Glomerular visceral epithelial cell (primary cell): ENCODE measurements around the gene GTF2IRD1.
"Not testable (repeated sequence)": the region's sequence is repeated elsewhere in the genome, so short reads cannot be mapped to it uniquely, and the experiment has no call there.

Experiments
- DNase-seq: peaks from one replicate; pipeline ENCODE4 v3.0.0-alpha.2; 2016; ENCODE audit errors: extremely low spot score

GTF2IRD1 gene

GRCh38 chr7:74516214-74516613 is 62.5 kb downstream of the GTF2IRD1 start:
- no peak for DNase-seq

GRCh38 chr7:74518041-74518440 is 64.3 kb downstream of the GTF2IRD1 start:
- no peak for DNase-seq

GRCh38 chr7:74518654-74519053 is 64.9 kb downstream of the GTF2IRD1 start:
- DNase-seq: no peak

- no peak for DNase-seq
Observed at GRCh38 chr7:74519395-74519794, 65.7 kb downstream of the GTF2IRD1 start.

- DNase-seq: no peak
Observed at GRCh38 chr7:74521855-74522254, 68.1 kb downstream of the GTF2IRD1 start.

GRCh38 chr7:74522281-74522905 is 68.7 kb downstream of the GTF2IRD1 start:
- no peak for DNase-seq

- no peak for DNase-seq
Observed at GRCh38 chr7:74523015-74523414, 69.3 kb downstream of the GTF2IRD1 start.

- no peak for DNase-seq
Observed at GRCh38 chr7:74525140-74525539, 71.4 kb downstream of the GTF2IRD1 start.

- no peak for DNase-seq
Observed at GRCh38 chr7:74525881-74526280, 72.2 kb downstream of the GTF2IRD1 start.

- no peak for DNase-seq
Observed at GRCh38 chr7:74526780-74527179, 73.1 kb downstream of the GTF2IRD1 start.

- DNase-seq: no peak
Observed at GRCh38 chr7:74527842-74528241, 74.1 kb downstream of the GTF2IRD1 start.

- not testable (repeated sequence) for DNase-seq
Observed at GRCh38 chr7:74528773-74529172, 75.1 kb downstream of the GTF2IRD1 start.

- DNase-seq: no peak
Observed at GRCh38 chr7:74535951-74536356, 82.2 kb downstream of the GTF2IRD1 start.

GRCh38 chr7:74541937-74542336 is 88.2 kb downstream of the GTF2IRD1 start:
- DNase-seq: not testable (repeated sequence)

GRCh38 chr7:74542558-74543117 is 88.9 kb downstream of the GTF2IRD1 start:
- no peak for DNase-seq

GRCh38 chr7:74544706-74545469 is 91.2 kb downstream of the GTF2IRD1 start:
- DNase-seq: peak; percentile 45

GRCh38 chr7:74545921-74546320 is 92.2 kb downstream of the GTF2IRD1 start:
- DNase-seq: no peak

GRCh38 chr7:74553596-74554012 is 99.9 kb downstream of the GTF2IRD1 start:
- not testable (repeated sequence) for DNase-seq

- no peak for DNase-seq
Observed at GRCh38 chr7:74554178-74554577, 100.5 kb downstream of the GTF2IRD1 start.

GRCh38 chr7:74560086-74560719 is 106.5 kb downstream of the GTF2IRD1 start:
- no peak for DNase-seq

GRCh38 chr7:74561898-74562613 is 108.3 kb downstream of the GTF2IRD1 start:
- DNase-seq: no peak

- not testable (repeated sequence) for DNase-seq
Observed at GRCh38 chr7:74563639-74564038, 109.9 kb downstream of the GTF2IRD1 start.
